Breast epithelium (tissue), 4 donors: ENCODE data around the gene CDC42SE1. TPM values are rescaled to one million over a fixed set of nuclear protein-coding genes. Genes with fewer than 3 reads are reported as not detected.

Source experiments
- DNase-seq, 2 donors: peaks; one replicate each; pipeline ENCODE4 v3.0.0-alpha.2; 2019; ENCODE audit warnings: low spot score in 2 of 2
- H3K27ac ChIP-seq, 2 donors: fragments of 200-600 bp; sonication (generic) in 1 of 2; one replicate each; pipeline ENCODE4 v1.5.1; 2016 to 2019; ENCODE audit warnings: mild to moderate bottlenecking in 1 of 2
- H3K27me3 ChIP-seq, 2 donors: fragments of 200-600 bp; sonication (generic) in 1 of 2; one replicate each; pipeline versions ENCODE4 v1.5.1 to v1.6.0; 2017 to 2019; ENCODE audit warnings: control low read depth in 1 of 2, mild to moderate bottlenecking in 1 of 2
- H3K36me3 ChIP-seq: fragments of 200-600 bp; one replicate; pipeline ENCODE4 v1.5.1; 2019
- H3K4me1 ChIP-seq, 2 donors: fragments of 200-600 bp; sonication (generic); one replicate each; pipeline ENCODE4 v1.5.1; 2016 to 2019; ENCODE audit warnings: control low read depth in 1 of 2
- H3K4me3 ChIP-seq, 3 donors: fragments of 200-600 bp; sonication (generic); 1 replicate in 2 of 3; 2 replicates in 1 of 3; pipeline ENCODE4 v1.5.1; 2016 to 2019; ENCODE audit warnings: mild to moderate bottlenecking in 3 of 3, moderate library complexity in 2 of 3
- H3K9me3 ChIP-seq, 2 donors: fragments of 200-600 bp; sonication (generic) in 1 of 2; one replicate each; pipeline ENCODE4 v1.5.1; 2016 to 2019; ENCODE audit warnings: control low read depth in 1 of 2
- CTCF ChIP-seq, 3 donors: fragments of 450-650 bp; IDR thresholded peaks; one replicate each; pipeline ENCODE4 v1.5.1; 2016 to 2017; ENCODE audit warnings: antibody characterized with exemption in 3 of 3, mild to moderate bottlenecking in 3 of 3, moderate library complexity in 3 of 3
- POLR2A ChIP-seq: fragments of 450-650 bp; IDR thresholded peaks from one replicate; pipeline ENCODE4 v1.6.1; 2016; ENCODE audit warnings: antibody characterized with exemption, mild to moderate bottlenecking, moderate library complexity
- POLR2AphosphoS5 ChIP-seq, 3 donors: sonication (generic); formaldehyde crosslinking; IDR thresholded peaks; one replicate each; pipeline ENCODE4 v1.6.1; 2017; ENCODE audit warnings: antibody characterized with exemption in 3 of 3
- intact Hi-C: fragments of 100-400 bp; cut with DNase I; formaldehyde crosslinking; loops from one replicate; pipeline ENCODE4 v1.15.1; 2023; ENCODE audit warnings: low total_unique reads
- total RNA-seq, 3 donors: library from RNA; depleted of rRNA; stranded (reverse); fragments of >200 nt; gene quantifications; one replicate each; pipeline ENCODE4 v1.1.0, GENCODE V29; 2016

Gene CDC42SE1
- total RNA-seq, 3 donors from 2014 or later: 49.4 to 130 (median 85.9) TPM

DNA sequence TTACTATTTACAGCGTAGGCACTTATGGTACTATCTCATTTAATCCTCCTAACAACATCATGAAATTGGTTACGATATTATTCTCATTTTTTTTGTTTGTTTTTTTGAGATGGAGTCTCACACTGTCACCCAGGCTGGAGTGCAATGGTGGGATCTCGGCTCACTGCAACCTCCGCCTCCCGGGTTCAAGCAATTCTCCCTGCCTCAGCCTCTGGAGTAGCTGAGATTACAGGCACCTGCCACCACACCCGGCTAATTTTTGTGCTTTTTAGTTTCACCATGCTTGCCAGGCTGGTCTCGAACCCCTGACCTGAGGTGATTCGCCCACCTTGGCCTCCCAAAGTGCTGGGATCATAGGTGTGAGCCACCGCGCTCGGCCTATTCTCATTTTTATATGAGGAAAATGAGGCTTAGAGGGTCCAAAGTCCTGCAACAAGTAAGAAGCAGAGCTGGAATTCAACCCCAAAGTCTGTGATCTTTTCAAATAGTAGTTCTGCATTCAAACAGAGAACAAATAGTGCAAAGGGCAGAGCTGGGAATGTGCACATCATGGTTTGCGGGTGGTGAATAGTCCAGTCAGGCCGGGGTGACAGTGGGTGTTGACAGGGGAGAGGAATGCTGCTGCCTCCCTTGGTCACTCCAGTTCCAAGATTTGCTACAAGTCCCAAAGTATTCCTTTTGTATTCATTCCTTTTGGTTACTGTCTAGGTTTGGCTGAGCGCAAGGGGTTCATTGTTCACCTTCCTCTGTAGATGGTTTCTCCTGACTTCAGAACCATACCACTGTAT lies 46.5 kb downstream of the CDC42SE1 start:
- peaks cover 0 to 8% of the 10 kb centered on the region in 2 donors for H3K4me1 ChIP-seq
- intact Hi-C loops: no loop called here

GRCh38 chr1:151011154-151011850 lies 48.1 kb downstream of the CDC42SE1 start:
- intact Hi-C loops: no loop called here

More for the DNA sequence above, 46.5 kb downstream of the CDC42SE1 start:
- no peak overlapping the region for H3K27ac ChIP-seq
- H3K27me3 ChIP-seq: no peaks in the 10 kb centered on the region
- no peaks in the 10 kb centered on the region for H3K9me3 ChIP-seq
- no peak overlapping the region for H3K4me3 ChIP-seq
- TF ChIP-seq POLR2AphosphoS5 (IDR thresholded peaks at IDR 0.05) (no peak), POLR2A (no peak), CTCF (IDR thresholded peaks at IDR 0.05) (no peak)
- DNase-seq: no peak
- H3K36me3 ChIP-seq: no peaks in the 10 kb centered on the region

GRCh38 chr1:151010346-151010726 lies 49.1 kb downstream of the CDC42SE1 start:
- no peaks in the 10 kb centered on the region for H3K27me3 ChIP-seq
- intact Hi-C loops: no loop called here
- TF ChIP-seq POLR2A (no peak), POLR2AphosphoS5 (IDR thresholded peaks at IDR 0.05) (no peak), CTCF (IDR thresholded peaks at IDR 0.05) (no peak)
- H3K4me3 ChIP-seq: no peak overlapping the region
- H3K4me1 ChIP-seq: peaks cover 0 to 18% of the 10 kb centered on the region in 2 donors
- no peak for DNase-seq
- no peaks in the 10 kb centered on the region for H3K36me3 ChIP-seq
- H3K9me3 ChIP-seq: no peaks in the 10 kb centered on the region
- H3K27ac ChIP-seq: no peak overlapping the region

More at GRCh38 chr1:151011154-151011850, 48.1 kb downstream of the CDC42SE1 start:
- Histone ChIP-seq H3K4me3 (no peak overlapping the region), H3K36me3 (no peaks in the 10 kb centered on the region), H3K4me1 (peaks cover 0 to 18% of the 10 kb centered on the region in 2 donors), H3K27me3 (no peaks in the 10 kb centered on the region), H3K9me3 (no peaks in the 10 kb centered on the region), H3K27ac (no peak overlapping the region)
- no peak for TF ChIP-seq POLR2A
- DNase-seq: no peak

DNA sequence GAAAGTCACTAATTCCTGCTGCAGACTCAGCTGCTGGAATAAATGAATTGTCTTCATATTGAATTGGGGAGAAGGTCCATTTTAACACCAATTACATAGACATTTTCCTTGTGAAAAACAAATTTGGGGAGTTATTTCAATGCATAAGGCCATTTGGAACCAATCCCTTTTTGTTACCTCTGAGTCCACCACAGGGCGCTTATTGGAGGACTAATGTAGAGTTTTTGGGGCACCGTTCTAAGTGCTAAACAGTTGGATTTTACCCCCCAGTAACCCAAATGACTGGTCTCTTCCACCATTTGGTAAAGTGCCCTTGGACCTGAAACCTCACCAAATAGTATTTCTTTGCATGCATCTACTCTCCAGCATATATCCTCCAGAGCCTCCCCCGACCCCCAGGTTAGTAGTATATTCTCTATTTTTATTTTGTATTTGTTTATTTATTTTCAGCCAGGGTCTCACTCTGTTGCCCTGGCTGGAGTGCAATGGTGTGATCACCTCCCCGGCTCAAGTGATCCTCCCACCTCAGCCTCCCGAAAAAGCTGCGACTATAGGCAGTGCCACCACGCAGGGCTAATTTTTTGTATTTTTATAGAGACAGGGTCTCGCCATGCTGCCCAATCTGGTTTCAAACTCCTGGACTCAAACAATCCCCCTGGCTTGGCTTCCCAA lies 49.6 kb downstream of the CDC42SE1 start:
- peak overlapping the region in 2 of 3 donors; percentile 66 to 83 for H3K4me3 ChIP-seq
- no peaks in the 10 kb centered on the region for H3K36me3 ChIP-seq
- TF ChIP-seq POLR2AphosphoS5 (IDR thresholded peaks at IDR 0.05): no peak
- TF ChIP-seq POLR2A: no peak
- no peak for TF ChIP-seq CTCF (IDR thresholded peaks at IDR 0.05)
- H3K27me3 ChIP-seq: no peaks in the 10 kb centered on the region
- no peak for DNase-seq
- peak overlapping the region in 1 of 2 donors; percentile 94 for H3K27ac ChIP-seq
- intact Hi-C loops: no loop called here
- H3K4me1 ChIP-seq: peaks cover 0 to 18% of the 10 kb centered on the region in 2 donors
- H3K9me3 ChIP-seq: no peaks in the 10 kb centered on the region

DNA sequence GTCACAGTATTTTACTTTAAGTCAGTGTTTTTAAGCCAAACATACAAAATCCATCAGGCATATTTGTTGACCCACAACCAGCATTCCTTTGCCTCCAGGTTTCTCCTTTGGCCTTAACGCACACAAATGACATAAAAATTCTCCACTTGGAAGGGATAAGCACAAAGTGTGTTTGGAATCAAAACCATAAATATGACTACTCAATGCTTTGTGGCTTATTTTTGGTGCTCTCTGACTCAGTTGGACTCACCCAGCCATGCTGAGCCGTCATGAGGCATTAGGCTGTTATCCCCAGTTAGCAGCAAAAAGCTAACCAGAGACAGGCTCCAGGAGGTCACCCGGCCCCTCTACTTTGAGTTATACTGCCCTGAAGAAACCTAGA lies 50.2 kb downstream of the CDC42SE1 start:
- Histone ChIP-seq H3K4me1 (peaks cover 0 to 19% of the 10 kb centered on the region in 2 donors), H3K27me3 (no peaks in the 10 kb centered on the region), H3K27ac (peak overlapping the region; percentile 94 to 96), H3K36me3 (no peaks in the 10 kb centered on the region), H3K4me3 (peak overlapping the region; percentile 60 to 83 (median 66)), H3K9me3 (no peaks in the 10 kb centered on the region)
- intact Hi-C loops: no loop called here
- TF ChIP-seq POLR2AphosphoS5 (IDR thresholded peaks at IDR 0.05) (no peak), POLR2A (no peak), CTCF (IDR thresholded peaks at IDR 0.05) (no peak)
- DNase-seq: no peak
